ENCODE results near the gene C19orf25.

GRCh38 chr19:1495051-1495798 lies 16.2 kb upstream of the C19orf25 start:
- TF ChIP-seq CTCF (IDR thresholded peaks at IDR 0.05; ENCODE audit: borderline replicate concordance, extremely low read depth, low read length, poor library complexity, severe bottlenecking): no peak
- TF ChIP-seq EZH2 (IDR thresholded peaks at IDR 0.05; ENCODE audit: borderline replicate concordance, low read depth, low read length, severe bottlenecking): no peak
